D341Med (cell line): ENCODE data around the gene PGM2.

ENCODE experiments used
- DNase-seq: peaks from one replicate; pipeline ENCODE4 v3.0.0; 2012; ENCODE audit warnings: low spot score

PGM2 gene

GRCh38 chr4:37902738-37903693, 76.5 kb downstream of the PGM2 start:
- no peak for DNase-seq

- no peak for DNase-seq
These were observed 77.4 kb downstream of the PGM2 start for GRCh38 chr4:37903901-37904300.

GRCh38 chr4:37904824-37905223, 78.3 kb downstream of the PGM2 start:
- DNase-seq, result no peak

GRCh38 chr4:37905533-37906169, 79.2 kb downstream of the PGM2 start:
- no peak for DNase-seq

GRCh38 chr4:37908488-37909331, 82.2 kb downstream of the PGM2 start:
- no peak for DNase-seq

- DNase-seq, result no peak
These were observed 83.0 kb downstream of the PGM2 start for GRCh38 chr4:37909332-37910090.

DNA sequence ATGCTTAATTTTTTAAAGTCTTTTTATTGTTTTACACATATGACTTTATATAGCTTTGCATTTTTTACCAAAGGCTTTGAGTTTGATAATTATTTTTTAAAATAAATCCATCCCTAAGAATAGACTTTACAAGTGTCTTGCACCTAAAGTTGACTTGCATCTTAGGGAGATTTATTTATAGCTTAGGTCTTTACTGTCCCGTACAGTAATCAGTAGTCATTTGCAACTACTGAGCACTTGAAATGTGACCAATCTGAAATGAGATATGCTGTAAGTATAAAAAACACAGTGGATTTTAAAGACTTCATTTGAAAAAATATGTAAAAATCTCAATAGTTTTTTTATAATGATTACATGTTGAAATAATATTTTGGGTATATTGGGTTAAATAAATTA, 83.6 kb downstream of the PGM2 start:
- no peak for DNase-seq
